Heart left ventricle (tissue), 16 donors: ENCODE results near the gene CSNK1D. TPM values are rescaled to one million over a fixed set of nuclear protein-coding genes. Genes with fewer than 3 reads are reported as not detected.

ENCODE experiments used
- ATAC-seq, 4 donors: fragments of 200-7000 bp; cut with Tn5 transposase; one replicate each; pipeline ENCODE4 v1.9.1; 2020 to 2022; ENCODE audit warnings: moderate library complexity in 4 of 4, mild to moderate bottlenecking in 3 of 4, moderate number of reproducible peaks in 1 of 4
- DNase-seq, 5 donors: peaks; one replicate each; pipeline ENCODE4 v3.0.0-alpha.2; 2020
- H3K27ac ChIP-seq, 12 donors: fragments of 200-600 bp; sonication (generic) in 4 of 12; one replicate each; pipeline versions ENCODE4 v1.5.0 to v1.8.0; 2016 to 2022; ENCODE audit warnings: mild to moderate bottlenecking in 2 of 12
- H3K27me3 ChIP-seq, 9 donors: fragments of 200-600 bp; sonication (generic) in 2 of 9; one replicate each; pipeline versions ENCODE4 v1.5.1 to v1.8.0; 2016 to 2022; ENCODE audit warnings: mild to moderate bottlenecking in 3 of 9
- H3K36me3 ChIP-seq, 9 donors: fragments of 200-600 bp; sonication (generic) in 2 of 9; one replicate each; pipeline versions ENCODE4 v1.5.0 to v1.8.0; 2018 to 2022; ENCODE audit warnings: mild to moderate bottlenecking in 2 of 9
- H3K4me1 ChIP-seq, 12 donors: fragments of 200-600 bp; sonication (generic) in 4 of 12; one replicate each; pipeline versions ENCODE4 v1.5.0 to v1.8.0; 2016 to 2022; ENCODE audit warnings: mild to moderate bottlenecking in 3 of 12
- H3K4me3 ChIP-seq, 12 donors: fragments of 200-600 bp; sonication (generic) in 4 of 12; one replicate each; pipeline versions ENCODE4 v1.5.0 to v1.8.0; 2017 to 2022; ENCODE audit warnings: mild to moderate bottlenecking in 9 of 12, moderate library complexity in 4 of 12
- H3K9me3 ChIP-seq, 12 donors: fragments of 200-600 bp; sonication (generic) in 4 of 12; one replicate each; pipeline versions ENCODE4 v1.5.0 to v1.8.0; 2016 to 2022; ENCODE audit warnings: mild to moderate bottlenecking in 1 of 12
- POLR2A ChIP-seq, 2 donors: fragments of 450-650 bp; IDR thresholded peaks; one replicate each; pipeline ENCODE4 v1.6.1; 2017; ENCODE audit warnings: antibody characterized with exemption in 2 of 2, mild to moderate bottlenecking in 2 of 2, moderate library complexity in 2 of 2
- whole genome bisulfite sequencing, 4 donors: extraction: QIAGEN DNeasy Blood & Tissue Kit in 2 of 4; methylation state at CpG; one replicate each; pipeline versions ENCODE4 v1.1.5 to v1.1.7; 2013 to 2018; 5-methylcytosine and 5-hydroxymethylcytosine counted together
- intact Hi-C, 10 donors: fragments of 100-400 bp; cut with DNase I; formaldehyde crosslinking; loops; one replicate each; pipeline versions ENCODE4 v1.11.1 to v1.14.2; 2022
- polyA plus RNA-seq, 2 donors: library from polyadenylated mRNA; stranded (reverse); fragments of 200-250 nt; gene quantifications; one replicate each; pipeline ENCODE4 v1.2.3, GENCODE V29; 2013
- total RNA-seq, 9 donors: library from RNA; depleted of rRNA in 2 of 9; stranded (reverse); fragments of >200 nt in 2 of 9; fragmentation: NEBNext Ultra II Directional in 3 of 9; extraction: Animal tissue kit (Norgen Biotek cat#: 25700) in 3 of 9; gene quantifications; one replicate each; pipeline versions ENCODE4 v1.1.0 to v1.2.4, GENCODE V29; 2016 to 2023
- TF ChIP-seq, protein P1 (sequence below), 12 donors: fragments of 200-600 bp; sonication (generic) in 4 of 12; IDR thresholded peaks; one replicate each; pipeline versions ENCODE4 v1.5.0 to v1.8.0; 2018 to 2022; ENCODE audit warnings: antibody characterized with exemption in 12 of 12, mild to moderate bottlenecking in 5 of 12
- donor health status: ischemic (EF 13 %, LVEDD 7.1; RV severe dilation, severe dysfunction).
- donor health status: healthy with polysubstance abuse.
- donor health status: DM: no; HTN: yes; CAD: no.
- donor health status: DM: no; HTN: no; CAD: no.
- donor health status: ischemic (EF 25% LVEDD 6.9; RV normal size, moderate dysfunction).
- donor health status: ischemic (EF 25% LVEDD 5.7; RV mildly dilated, moderate dysfunction).
- donor health status: healthy.
- donor health status: DM: yes; HTN: yes; CAD: no.
- donor health status: ischemic (EF 35%, LVEDD 5.7; RV mildly dilated, moderate dysfunction).
- donor health status: nonischemic (EF 11% LVEDD 7.7; RV severe dilation, severe dysfunction).
- donor health status: DM: yes; HTN: yes; CAD: no.
- donor health status: PGD.
- donor health status: ischemic (EF 29% LVEDD 5.4; RV normal size, mild dysfunction).
- donor health status: nonischemic (EF 23%, LVEDD 6.1; RV moderate dilation, normal function).

The CSNK1D gene
- total and polyA plus RNA-seq, 11 donors: 38.4 to 88.1 (median 66.1) TPM

DNA sequence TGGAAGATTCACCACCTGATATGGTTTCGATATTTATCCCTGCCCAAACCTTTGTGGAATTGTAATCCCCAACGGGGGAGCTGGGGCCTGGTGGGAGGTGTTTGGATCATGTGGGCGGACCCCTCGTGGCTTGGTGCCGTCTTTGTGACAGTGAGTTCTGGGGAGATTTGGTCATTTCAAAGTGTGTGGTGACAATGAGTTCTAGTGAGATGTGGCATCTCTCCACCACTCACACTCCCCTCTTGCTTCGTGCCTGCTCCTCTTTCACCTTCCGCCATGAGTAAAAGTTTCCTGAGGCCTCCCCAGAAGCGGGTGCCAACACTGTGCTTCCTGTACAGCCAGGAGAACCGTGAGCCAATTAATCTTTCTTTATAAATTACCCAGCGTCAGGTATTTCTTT, 70.5 kb downstream of the CSNK1D start:
- Histone ChIP-seq H3K36me3 (peaks cover 0 to 17% (median 0%) of the 10 kb centered on the region in 9 donors), H3K4me1 (peaks cover 0 to 19% (median 8%) of the 10 kb centered on the region in 12 donors), H3K27ac (no peak overlapping the region), H3K9me3 (no peaks in the 10 kb centered on the region), H3K27me3 (no peaks in the 10 kb centered on the region), H3K4me3 (no peak overlapping the region)
- DNase-seq: no peak
- intact Hi-C loops: loop anchor here in 4 of 10 donors (10.0 kb wide), 3 partner anchors 122 to 222 kb away; no protein-coding TSS in a partner anchor
- TF ChIP-seq POLR2A (IDR thresholded peaks at IDR 0.05): no peak
- TF ChIP-seq, protein P1, sequence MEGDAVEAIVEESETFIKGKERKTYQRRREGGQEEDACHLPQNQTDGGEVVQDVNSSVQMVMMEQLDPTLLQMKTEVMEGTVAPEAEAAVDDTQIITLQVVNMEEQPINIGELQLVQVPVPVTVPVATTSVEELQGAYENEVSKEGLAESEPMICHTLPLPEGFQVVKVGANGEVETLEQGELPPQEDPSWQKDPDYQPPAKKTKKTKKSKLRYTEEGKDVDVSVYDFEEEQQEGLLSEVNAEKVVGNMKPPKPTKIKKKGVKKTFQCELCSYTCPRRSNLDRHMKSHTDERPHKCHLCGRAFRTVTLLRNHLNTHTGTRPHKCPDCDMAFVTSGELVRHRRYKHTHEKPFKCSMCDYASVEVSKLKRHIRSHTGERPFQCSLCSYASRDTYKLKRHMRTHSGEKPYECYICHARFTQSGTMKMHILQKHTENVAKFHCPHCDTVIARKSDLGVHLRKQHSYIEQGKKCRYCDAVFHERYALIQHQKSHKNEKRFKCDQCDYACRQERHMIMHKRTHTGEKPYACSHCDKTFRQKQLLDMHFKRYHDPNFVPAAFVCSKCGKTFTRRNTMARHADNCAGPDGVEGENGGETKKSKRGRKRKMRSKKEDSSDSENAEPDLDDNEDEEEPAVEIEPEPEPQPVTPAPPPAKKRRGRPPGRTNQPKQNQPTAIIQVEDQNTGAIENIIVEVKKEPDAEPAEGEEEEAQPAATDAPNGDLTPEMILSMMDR (IDR thresholded peaks at IDR 0.05): no peak
- ATAC-seq: no peak
- 76 to 81% (median 79%) methylated on average over 10 of the region's 10 CpGs for WGBS, 4 donors

DNA sequence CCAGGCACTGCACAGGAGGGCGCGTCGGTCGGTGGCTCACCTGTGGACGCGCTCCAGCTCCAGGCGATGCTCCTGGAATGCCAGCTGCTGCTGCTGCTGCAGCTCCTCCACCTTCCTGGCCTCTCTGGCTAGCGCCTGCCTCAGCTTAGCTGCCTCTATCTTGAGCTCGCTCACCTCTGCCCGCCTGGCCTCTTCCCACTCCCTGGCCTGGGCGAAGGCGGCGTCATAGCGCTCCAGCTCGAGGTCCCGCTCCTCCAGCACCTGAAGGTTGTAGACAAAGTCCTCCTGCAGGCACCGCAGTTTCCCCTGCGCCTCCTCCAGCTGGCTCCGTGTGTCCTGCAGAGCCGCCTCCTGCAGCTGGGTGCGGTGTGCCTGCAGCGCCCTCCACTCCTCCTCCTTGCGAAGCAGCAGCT, 72.0 kb downstream of the CSNK1D start:
- Histone ChIP-seq H3K4me1 (peaks cover 0 to 18% (median 8%) of the 10 kb centered on the region in 12 donors), H3K27me3 (no peaks in the 10 kb centered on the region), H3K9me3 (no peaks in the 10 kb centered on the region), H3K4me3 (no peak overlapping the region), H3K36me3 (peaks cover 0 to 24% (median 9%) of the 10 kb centered on the region in 9 donors), H3K27ac (no peak overlapping the region)
- ATAC-seq (no peak), DNase-seq (no peak)
- intact Hi-C loops: loop anchor here in 4 of 10 donors (10.0 kb wide), 3 partner anchors 123 to 223 kb away; no protein-coding TSS in a partner anchor
- TF ChIP-seq, protein P1 (IDR thresholded peaks at IDR 0.05): no peak
- TF ChIP-seq POLR2A (IDR thresholded peaks at IDR 0.05): no peak
- WGBS, 4 donors: 86 to 96% (median 91%) methylated on average over 22 to 23 of the region's 23 CpGs

DNA sequence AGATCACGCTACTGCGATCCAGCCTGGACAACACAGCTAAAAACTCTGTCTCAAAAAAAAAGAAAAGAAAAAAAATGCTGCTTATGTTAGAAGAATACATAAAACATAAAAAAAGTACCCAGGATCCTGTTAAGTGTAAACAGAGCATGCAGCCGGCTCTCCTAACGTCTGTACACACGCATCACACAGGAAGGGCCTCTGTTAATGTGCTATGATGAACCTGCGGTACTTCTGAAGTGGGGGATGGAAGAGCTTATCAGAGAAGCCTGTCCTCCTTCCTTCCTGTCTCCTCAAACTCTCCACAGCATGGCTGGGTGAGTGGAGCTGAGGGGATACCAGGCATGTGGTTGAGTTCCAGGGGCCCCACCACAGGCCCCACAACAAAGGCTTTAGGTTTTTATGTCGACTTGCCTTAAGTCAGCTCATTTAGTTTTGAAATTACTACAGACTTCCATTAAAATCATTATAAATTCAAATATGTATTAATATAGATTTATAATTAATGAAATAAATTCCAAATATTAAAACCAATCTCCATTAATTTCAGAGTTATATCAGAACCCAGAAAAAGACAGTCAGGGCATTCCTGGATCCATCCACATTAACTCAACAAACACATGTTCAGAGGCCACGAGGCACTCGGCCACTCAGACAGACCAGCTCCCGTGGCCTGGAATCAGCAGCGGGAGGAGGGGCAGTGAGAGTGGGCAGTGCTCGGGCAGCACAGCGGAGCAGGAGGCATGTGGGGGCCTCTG, 72.6 kb downstream of the CSNK1D start:
- intact Hi-C loops: loop anchor here in 4 of 10 donors (10.0 kb wide), 3 partner anchors 124 to 224 kb away; no protein-coding TSS in a partner anchor
- no peak overlapping the region for H3K4me3 ChIP-seq
- DNase-seq: no peak
- TF ChIP-seq, protein P1 (IDR thresholded peaks at IDR 0.05): no peak
- no peak for TF ChIP-seq POLR2A (IDR thresholded peaks at IDR 0.05)
- peak overlapping the region in 1 of 12 donors; percentile 49 for H3K27ac ChIP-seq
- peaks cover 0 to 27% (median 9%) of the 10 kb centered on the region in 9 donors for H3K36me3 ChIP-seq
- H3K27me3 ChIP-seq: no peaks in the 10 kb centered on the region
- no peaks in the 10 kb centered on the region for H3K9me3 ChIP-seq
- H3K4me1 ChIP-seq: peaks cover 0 to 12% (median 6%) of the 10 kb centered on the region in 12 donors
- no peak for ATAC-seq
- WGBS, 4 donors: 84 to 93% (median 89%) methylated on average over 13 of the region's 13 CpGs

DNA sequence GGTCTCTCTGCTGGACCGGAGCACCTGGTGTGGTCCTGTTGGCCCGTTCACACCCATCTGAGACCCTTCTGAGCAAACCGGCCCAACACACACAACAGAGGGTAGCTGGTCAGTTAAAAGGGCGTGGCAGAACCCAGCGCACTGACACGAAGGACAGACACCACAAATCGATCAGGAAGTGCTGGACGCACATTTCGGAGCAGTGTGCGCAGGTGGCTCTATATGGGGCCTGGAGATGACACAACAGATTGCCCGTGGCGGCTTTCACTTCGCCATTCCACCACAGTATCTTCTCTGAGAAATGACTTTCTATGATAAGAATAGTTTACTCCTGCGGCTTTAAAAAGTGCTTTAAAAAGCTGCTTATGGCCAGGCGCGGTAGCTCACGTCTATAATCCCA, 73.4 kb downstream of the CSNK1D start:
- 93 to 94% (median 94%) methylated on average over 15 to 17 of the region's 17 CpGs for WGBS, 4 donors
- intact Hi-C loops: loop anchor here in 4 of 10 donors (10.0 kb wide), 3 partner anchors 125 to 225 kb away; no protein-coding TSS in a partner anchor
- ATAC-seq: no peak
- no peaks in the 10 kb centered on the region for H3K9me3 ChIP-seq
- TF ChIP-seq POLR2A (IDR thresholded peaks at IDR 0.05): no peak
- TF ChIP-seq, protein P1 (IDR thresholded peaks at IDR 0.05): no peak
- H3K27me3 ChIP-seq: no peaks in the 10 kb centered on the region
- H3K36me3 ChIP-seq: peaks cover 0 to 30% (median 9%) of the 10 kb centered on the region in 9 donors
- DNase-seq: no peak
- peak overlapping the region in 1 of 12 donors; percentile 49 for H3K27ac ChIP-seq
- no peak overlapping the region for H3K4me3 ChIP-seq
- H3K4me1 ChIP-seq: peaks cover 0 to 8% (median 0%) of the 10 kb centered on the region in 12 donors
